Activated T-helper 9 cell treated with anti-CD3 and anti-CD28 coated beads, Interleukin-2, amount 50 U/mL, for 16 hours (primary cell): ENCODE data around the gene SORL1.

ENCODE experiments used
- DNase-seq: peaks from one replicate; pipeline ENCODE4 v3.0.0-alpha.2; 2020; ENCODE audit warnings: low read depth

The SORL1 gene

DNA sequence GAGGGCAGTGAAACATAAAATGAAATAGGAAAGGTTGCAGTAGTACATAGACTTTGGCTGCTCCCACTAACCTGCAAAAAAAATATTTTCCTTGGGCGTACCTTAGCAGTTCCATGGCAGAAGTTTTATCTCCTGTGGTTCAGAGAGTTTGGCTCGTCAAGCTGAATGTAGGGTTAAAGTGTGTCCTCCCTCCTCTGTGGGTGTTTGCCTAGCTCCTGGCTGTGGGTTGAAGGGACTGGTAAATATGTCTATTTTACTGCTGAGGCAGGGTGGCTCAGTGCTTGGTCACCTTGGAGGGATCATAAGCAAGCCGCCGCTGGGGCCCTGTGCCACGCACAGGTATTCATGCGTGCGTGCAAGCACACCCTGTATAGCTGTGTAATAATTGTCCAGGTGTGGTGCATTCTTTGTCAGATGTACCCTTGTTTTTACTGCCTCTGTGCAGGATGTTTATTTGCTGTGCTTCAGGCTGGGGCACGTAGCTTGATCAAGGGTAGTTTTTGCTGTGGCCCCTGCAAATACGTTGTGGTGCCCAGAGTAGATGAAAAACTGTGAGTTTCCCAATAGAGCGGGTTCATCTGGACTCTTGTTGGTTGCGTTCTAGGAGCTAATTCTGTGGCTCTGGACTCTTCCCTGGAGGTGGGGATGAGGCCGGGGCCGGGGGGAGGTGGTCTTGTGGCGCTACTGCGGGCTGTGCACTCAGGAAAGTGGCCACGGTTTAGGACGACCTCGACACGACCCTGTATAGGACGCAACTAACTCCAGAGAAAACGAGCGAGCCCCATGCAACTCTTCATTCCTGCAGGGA, 732 bp upstream of the SORL1 start:
- DNase-seq: no peak

DNA sequence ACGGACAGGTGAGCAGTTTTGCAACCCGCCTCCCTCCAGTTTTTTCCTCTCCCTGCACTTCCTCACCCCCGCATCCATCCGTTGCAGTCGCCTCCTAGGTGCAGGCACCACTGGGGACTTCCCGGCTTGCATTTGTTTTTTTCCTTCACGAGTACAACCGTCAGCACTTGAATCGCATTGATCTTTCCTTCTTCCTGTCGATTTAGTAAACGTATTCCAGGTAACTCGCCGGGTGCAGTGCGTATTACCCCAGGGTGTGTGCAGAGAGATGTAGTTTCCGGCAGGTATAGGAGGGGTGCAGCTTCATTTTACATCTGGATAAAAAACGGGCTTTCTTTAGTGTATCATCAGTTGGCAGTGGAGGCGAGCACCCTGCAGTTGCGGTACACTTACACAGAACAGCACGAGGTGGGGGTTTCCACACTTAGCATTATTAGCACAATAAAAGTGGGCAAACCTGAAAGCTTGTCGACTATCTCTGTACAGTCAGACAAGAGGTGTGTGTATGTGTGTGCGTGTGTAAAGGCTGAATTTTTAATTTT, 566 bp downstream of the SORL1 start, which contains the start of gene SORL1-AS1:
Gene SORL1-AS1, minus strand, starts transcription at position 359 of the 542 bp plus-strand sequence.
- peak; percentile 41 for DNase-seq

DNA sequence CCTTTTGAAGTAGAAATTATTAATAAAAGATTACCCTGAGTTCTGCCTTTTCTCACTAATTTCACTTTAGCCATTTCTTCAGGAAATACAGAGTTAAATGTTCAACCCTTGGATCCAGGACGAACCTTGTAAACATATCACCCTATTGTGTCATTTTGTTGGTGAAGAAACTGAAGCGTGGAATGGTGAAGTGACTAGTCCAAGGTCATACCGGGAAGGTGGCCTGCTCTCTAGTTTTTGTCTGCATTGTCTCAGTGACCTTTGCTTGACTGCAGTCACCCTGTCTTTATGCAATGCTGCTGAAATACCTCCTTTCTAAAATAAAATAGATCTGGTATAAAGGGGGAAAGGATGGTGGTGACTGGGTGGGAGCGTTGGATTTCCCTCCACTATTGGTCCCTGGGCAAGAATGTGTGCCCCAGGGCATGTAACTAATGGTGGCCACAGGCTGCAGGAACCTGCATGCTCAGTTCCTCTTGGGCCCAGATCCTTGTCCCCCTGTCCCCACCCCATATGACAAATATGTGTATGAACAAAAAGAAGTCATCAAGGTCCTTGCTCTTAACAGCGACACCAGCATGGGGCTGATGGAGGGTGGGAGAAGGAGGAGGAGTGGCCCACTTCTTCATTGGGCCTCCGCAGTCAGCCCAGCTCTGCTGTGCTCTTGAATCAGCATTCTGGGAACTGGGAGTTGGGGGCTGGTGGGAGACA, 1.6 kb downstream of the SORL1 start:
- no peak for DNase-seq

DNA sequence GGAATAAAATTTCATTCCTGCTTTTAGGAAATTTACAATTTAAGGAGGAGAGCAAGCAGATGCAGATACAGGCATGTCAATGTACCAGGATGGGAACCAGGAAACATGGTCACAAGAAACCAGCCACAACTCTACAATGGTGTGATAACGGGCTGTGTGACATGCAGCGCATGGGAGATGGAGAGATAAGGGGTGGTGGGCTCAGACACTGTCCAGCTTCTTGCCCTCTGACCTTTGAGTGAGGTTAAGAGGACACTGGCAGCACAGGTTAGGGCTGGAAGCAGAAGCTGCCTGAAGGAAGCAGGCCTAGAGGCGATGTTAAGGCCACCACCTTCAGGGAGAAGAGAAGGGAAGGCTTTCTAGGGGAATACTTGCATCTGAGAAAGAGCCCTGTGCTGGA, 3.0 kb downstream of the SORL1 start:
- no peak for DNase-seq

DNA sequence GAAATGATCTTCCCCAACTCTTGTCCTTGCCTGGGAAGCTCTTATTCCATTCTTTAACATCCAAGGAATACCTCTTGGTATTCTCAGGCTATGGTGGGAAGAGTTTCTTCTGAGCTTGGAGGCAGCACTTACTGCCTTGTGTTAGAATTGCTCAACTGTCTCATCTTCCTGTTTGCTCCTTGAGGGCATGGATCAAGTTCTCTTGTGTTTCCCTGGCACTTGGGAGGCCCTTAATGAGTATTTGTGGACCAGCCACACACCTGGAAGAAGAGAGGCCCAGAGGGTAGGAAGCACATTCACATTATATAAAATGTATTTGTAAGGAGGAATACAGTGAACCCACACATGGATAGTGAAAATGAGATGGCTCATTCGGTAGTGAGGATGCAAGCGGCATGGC, 4.0 kb downstream of the SORL1 start:
- no peak for DNase-seq

DNA sequence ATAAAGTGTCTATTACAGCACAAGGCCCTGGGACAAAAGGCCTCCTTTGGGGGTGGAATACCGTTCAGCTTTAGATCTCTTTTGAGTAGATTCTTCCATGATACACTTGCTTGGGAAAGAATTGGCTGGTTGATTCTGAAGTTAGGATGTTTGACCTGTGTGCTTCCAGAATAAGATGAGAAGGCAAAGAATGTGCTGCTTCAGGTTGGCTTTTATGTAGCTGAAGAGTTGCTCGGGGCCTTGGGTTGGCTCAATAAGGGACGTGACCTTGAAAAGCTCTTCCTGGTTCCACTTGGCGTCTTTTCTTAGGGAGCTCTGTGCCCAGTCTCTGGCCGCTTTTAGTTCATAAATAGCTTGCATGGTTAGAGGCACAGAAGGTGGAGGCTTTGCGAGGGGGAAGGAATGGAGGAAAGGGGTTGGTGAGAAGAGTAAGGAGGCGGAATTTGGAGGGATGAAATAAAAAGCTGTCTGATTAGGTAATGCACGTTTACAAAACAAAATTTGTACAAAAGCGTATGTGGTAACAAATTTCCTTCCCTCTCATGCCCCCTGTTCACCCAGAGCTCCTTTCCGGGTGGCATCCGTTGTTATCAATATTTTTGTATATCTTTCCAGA, 4.8 kb downstream of the SORL1 start:
- DNase-seq: no peak

DNA sequence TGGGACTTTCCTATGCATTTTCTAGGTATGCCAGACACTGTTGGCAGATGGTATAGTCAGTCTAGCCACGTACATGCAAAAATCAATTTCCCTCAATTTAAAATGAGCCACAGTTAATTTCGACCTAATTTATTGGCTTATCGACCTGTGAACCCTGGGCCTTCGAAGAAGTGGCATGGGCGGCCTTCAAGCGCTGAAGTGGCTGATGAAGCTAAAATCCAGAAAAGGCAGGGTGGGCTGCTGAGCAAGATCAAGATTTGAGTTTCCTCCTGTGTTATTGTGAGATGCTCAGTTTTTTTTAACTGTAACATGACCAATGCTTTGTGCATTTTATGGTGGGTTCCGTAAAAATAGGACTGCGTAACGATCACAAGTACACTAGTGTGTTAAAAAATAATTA, 6.4 kb downstream of the SORL1 start:
- no peak for DNase-seq

DNA sequence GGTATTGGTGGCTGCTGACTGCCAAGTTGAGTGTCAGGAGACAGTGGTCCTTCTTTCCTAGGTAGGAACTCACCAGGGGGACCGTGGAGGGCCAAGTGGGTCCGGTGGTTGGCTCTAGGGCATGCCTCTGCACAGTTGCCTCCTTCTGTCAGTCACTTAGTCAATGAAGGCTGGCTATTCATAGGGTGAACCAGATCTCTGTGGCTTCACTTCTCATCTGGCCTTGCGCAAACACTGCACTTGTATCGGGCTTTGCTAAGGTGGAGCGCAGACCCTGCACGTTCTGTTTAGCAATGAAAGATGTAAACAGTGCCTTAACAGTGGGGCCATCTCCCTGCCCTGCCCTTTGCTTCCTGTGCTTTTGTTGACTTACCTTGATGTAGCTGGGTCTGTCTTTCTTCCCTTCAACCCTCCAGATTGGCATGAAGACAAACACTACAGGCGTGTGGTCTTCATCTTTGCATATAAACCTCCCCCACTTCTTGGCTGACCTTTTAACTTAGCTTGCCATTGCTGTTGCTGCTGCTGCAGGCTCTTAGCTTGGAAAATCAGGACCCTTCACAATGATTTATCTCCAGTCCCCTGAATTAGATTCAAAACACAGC, 7.4 kb downstream of the SORL1 start:
- no peak for DNase-seq

DNA sequence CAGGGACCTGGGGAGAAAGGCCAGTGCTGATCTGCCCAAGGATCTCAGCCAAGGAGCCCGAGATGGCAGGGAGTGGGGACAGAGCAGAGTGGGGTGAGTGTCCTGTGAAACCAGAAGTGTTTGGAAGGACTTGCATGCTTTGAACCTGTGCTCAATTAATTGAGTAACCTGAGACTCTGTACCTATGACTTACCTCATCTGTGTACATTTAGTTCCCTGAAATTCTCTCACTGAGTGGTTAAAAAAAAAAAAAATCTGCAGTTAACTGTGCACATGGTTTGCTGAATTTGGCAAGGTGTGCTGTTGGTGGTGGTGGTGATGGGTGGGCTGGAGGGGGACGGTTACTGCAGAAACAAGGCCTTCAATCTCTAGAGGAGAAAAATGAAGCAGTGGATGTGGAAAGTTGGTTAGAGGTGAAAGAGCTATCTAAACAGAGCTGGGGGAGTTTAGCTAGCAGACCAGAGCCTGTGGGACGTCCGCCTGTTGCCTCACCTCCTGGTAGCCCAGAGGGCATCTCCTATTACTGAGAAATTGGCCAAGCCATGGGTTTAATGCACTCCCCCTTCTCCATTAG, 8.9 kb downstream of the SORL1 start:
- DNase-seq: no peak

DNA sequence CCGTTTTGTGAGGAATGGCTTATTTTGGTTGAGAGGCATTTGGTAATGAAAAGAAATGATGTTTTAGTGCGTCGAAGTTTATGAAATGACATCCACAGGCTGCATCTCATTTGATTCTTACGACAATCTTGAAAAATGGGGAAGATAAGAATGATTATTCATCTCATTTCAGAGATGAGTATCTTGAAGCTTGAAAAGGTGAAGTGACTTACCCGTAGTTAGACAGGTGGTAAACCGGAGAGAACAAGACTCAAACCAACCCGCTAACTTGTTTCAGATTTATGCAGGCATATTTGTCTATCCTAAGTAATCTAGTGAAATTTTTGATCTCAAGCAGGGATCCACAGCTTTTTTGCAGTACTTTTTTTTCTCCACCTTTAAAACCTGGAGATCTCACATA, 9.7 kb downstream of the SORL1 start:
- no peak for DNase-seq

DNA sequence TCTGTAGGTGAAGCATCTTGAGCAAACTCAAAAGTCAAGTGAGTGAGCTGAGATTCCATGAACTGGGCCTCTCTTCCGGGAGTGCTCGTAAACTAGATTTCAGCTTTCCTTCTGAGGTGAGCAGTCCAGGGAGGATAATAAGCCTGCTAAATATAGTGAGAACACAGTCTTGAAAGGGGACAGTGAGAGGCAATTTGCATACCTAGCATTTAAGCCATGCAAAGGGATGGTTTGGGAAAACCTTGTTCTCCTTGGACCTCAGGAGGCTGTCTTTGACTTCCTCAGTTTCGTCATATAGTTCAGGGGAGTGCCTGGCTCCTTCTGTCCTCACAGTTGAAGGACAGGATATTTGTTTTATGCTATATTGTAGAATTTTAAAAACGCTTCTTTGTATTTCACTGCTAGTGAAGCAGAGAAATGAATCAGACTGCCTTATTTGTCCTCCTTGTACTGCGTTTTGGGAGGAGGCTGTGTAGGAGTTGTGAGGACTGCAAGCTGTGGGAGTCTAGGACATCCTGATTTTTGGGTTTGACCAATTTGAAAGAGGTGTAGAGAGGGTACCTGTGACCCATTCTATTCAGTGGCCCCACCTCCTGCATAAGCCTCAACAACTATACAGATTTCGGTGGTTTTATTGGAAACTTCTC, 11.7 kb downstream of the SORL1 start:
- no peak for DNase-seq

DNA sequence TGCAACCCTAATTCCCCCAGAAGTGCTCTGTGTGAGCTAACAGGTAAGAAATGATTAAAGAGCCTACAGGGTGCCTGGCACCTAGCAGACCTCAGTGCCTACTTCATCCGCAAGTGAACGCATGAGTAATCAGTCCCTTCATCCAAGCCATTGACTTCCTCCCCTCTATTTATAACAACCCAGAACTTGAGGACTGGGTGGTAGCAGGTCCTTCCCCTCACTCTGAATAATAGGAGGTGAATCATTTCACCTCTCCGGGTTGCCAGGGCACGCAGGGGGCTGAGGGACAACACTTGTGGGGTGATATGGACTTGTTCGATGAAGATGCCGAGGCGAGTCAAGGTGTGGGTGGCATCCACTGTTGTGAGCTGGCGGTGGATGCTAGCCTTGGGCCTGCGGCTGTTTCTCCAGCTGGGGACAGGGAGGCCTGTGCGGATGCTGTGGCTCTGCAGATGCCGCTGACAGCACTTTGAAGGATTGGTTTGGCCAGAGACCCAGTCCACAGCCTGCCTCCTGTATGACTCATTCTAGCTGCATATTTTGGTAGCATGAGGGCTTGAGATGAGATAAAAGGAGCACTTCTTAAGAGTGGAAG, 12.3 kb downstream of the SORL1 start:
- peak; percentile 73 for DNase-seq

DNA sequence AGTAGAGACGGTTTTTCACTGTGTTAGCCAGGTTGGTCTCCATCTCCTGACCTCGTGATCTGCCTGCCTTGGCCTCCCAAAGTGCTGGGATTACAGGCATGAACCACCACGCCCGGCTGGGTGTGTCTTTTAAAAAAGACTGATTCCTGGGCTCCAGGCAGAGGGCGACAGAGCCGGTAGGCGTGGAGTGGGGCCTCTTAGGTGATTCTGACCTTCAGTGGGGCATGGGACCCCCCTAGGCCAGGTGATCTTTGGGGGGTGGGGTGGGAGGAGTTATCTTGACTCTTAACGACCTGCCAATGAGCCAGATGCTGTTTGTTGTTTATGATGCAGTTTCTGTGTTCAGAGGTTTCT, 13.6 kb downstream of the SORL1 start:
- no peak for DNase-seq

DNA sequence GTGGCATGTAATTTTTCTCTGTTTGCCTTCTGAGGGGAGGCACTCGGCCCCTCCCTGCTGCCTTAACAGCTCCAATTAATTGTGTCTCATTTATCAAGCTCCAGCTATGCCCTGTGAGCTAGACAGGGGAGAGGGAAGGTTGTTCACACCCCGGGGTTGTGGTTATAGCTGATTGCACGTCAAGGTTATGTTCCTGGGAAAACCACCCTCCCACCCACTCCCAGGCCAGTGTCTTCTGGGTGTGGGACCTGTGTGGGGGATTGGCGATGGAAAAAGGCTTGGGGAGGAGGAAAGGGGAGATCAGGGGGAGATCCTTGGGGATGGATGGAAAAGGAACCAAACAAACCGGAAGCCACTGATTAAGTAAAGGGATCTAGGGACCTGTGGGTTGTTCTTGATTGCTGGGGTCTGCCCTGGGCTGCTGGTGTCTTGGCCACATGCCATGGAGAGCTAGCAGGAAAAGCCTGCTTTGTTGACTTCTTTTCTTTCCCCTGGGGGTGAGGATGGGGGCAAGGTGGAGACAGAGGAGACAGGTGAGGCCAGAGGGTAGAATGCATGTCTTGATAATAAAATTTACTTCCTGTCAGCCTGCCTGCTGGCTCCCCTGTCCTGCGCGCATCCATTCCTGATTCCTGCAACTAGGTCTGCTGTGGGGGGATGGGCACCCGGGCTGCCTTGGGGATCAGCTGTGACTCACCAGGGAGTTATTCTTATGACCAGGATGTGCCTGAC, 14.1 kb downstream of the SORL1 start:
- DNase-seq: no peak

DNA sequence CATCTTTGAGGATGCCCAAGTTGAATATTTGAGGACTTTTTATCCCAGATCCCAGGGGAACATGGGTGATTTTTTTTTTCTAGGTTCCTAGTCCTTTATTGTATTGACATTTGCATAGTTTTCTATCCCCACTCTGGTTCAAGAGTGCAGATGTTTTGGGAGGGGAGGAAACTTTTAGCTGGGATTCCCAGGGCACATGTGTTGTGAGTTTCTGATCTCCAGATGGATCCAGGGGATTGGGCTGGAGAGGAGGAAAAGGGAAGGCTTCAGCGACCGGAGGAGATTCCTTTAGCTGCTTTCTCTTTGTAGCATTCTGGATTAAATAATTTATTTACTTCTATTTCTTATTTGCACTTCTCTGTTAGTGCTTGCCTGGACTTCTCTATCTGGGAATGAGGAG, 15.4 kb downstream of the SORL1 start:
- no peak for DNase-seq

DNA sequence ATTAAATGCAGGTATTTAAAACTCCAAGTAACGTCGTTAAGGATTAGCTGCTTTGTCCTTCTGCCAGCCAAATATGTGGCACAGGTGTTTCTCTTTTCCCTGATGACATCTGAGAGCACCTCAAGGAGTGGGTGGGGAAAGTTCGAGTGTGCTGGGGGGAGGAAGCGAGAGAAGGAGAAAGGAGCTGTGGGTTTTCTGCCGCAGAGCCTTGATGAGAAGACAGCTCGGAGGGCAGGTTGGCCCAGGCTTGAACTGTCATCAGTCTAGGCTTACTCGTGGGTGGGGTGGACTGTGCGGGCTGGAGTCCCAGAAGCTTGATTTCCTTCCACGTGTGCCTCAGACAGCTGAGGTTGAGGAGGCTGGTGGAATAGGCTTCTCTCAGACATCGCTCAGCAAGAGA, 15.9 kb downstream of the SORL1 start:
- DNase-seq: peak; percentile 75

DNA sequence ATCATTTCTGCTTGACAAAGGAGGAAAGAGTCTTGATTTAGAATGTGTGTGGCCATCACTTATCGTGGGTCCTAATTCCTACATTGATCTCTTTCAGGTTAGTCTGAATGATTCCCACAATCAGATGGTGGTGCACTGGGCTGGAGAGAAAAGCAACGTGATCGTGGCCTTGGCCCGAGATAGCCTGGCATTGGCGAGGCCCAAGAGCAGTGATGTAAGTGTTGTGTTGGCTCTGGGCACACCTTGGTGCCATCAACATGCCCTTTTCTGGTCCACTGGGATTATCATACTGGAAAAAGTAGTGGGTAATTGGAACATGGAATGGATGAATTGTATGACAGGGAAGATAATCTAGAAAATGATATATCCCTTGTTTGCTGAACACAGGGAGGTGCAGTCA, 17.8 kb downstream of the SORL1 start:
- DNase-seq: no peak

DNA sequence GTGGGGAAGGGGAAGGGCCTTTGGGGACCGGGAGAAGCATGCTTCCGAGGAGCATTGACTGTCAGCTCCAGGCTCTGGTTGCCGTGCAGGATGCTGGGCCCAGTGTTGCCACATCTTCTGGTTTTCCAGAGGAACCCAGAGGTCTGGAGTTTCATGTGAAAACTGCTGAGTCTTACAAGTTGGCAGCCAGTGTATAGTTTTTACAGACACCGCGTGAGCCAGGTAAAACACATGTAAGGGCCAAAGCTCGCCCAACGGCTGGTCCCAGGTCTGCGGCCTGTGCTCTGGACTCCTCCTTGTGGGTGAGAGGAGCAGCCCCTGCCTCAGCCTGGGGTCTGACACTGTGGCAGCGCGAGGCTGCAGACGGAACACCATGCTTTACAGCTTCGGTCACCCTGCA, 19.1 kb downstream of the SORL1 start:
- DNase-seq: no peak

DNA sequence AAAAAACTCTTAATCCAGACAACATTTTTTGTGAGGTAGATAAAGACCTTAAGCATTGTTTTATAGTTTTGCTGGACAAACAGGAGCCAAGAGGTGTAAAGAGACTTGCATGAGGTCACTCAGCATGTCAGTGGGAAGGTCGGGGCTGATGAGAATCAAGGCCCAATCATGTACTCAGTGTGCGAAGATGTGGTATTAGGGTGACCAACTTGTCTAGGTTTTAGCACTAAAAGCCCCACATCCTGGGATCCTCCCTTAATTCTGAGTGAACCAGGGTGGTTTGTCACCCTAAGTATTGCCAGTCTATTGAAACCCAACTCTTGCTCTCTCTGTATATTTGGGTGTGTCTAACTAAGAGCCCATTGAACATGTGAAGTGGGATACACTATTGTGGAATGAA, 20.2 kb downstream of the SORL1 start:
- DNase-seq: no peak

DNA sequence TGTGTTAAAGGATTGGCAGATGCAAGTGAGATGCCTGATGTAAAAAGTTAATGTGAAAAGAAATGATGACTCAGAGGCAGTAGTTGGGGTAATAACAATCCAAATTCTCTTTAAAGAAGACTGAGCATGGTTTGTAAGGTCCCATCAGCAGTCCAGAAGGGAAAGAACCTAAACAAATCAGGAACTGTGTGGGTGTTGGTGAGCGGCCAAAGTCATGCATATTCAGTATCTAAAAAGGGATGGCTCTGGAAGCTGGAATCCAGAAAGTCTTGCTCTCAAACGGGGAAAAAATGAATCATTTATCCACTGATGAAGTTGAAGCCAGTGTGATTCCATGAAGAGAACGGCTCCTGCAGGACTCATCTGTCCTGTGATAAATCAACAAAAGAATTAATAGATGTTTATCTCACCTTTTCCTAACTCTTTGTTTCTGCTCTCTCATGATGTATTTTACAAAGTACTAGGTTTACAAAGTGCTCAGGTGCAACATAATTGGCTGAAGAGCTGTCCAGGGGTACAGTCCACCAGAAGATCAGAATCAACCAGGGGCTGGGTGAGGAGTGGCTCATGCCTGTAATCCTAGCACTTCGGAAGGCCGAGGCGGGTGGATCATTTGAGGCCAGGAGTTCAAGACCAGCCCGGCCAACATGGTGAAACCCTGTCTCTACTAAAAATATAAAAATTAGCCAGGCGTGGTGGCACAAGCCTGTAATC, 21.1 kb downstream of the SORL1 start:
- DNase-seq: no peak
